Fibroblast of lung (primary cell): Measurements from ENCODE around the gene RHBDF2. TPM values are rescaled to one million over a fixed set of nuclear protein-coding genes. Genes with fewer than 3 reads are reported as not detected.

ENCODE experiments used
- DNase-seq, 2 donors: peaks; one replicate each; pipeline versions ENCODE4 v3.0.0 to v3.0.0-alpha.2; 2010; ENCODE audit warnings: low read depth in 2 of 2
- H2AFZ ChIP-seq: 2 replicates; pipeline ENCODE4 v1.5.1; 2012; ENCODE audit warnings: low read length, control low read depth, inconsistent platforms
- H3K27ac ChIP-seq: 2 replicates; pipeline ENCODE4 v1.5.1; 2011; ENCODE audit warnings: low read length, control low read depth; ENCODE audit not compliant: insufficient read depth
- H3K27me3 ChIP-seq: 2 replicates; pipeline ENCODE4 v1.5.1; 2011; ENCODE audit warnings: mild to moderate bottlenecking, low read length; ENCODE audit not compliant: control insufficient read depth, insufficient read depth
- H3K36me3 ChIP-seq: 2 replicates; pipeline ENCODE4 v1.5.1; 2011; ENCODE audit warnings: low read length; ENCODE audit not compliant: control insufficient read depth, insufficient read depth
- H3K4me1 ChIP-seq: 2 replicates; pipeline ENCODE4 v1.5.1; 2011; ENCODE audit warnings: low read length; ENCODE audit not compliant: control insufficient read depth, insufficient read depth; ENCODE audit errors: extremely low read depth
- H3K4me2 ChIP-seq: 2 replicates; pipeline ENCODE4 v1.5.1; 2011; ENCODE audit warnings: low read length, control low read depth; ENCODE audit not compliant: insufficient read depth; ENCODE audit errors: extremely low read depth
- H3K4me3 ChIP-seq, 4 experiments: fragments of 200-600 bp in 1 of 4; sonication (generic) in 1 of 4; replicated peaks in 1 of 4; 2 replicates each; pipeline ENCODE4 v1.5.1; 2011 to 2016; ENCODE audit warnings: low read length in 4 of 4, low read depth in 3 of 4, mild to moderate bottlenecking in 3 of 4, control low read depth in 2 of 4, inconsistent platforms in 1 of 4, mixed read lengths in 1 of 4; ENCODE audit not compliant: insufficient read depth in 1 of 4; ENCODE audit errors: control extremely low read depth in 1 of 4
- H3K79me2 ChIP-seq: 2 replicates; pipeline ENCODE4 v1.5.1; 2012; ENCODE audit warnings: mild to moderate bottlenecking, low read length, inconsistent platforms; ENCODE audit not compliant: control insufficient read depth, insufficient read depth
- H3K9ac ChIP-seq: 2 replicates; pipeline ENCODE4 v1.5.1; 2011; ENCODE audit warnings: mild to moderate bottlenecking, low read length, control low read depth; ENCODE audit not compliant: insufficient read depth
- H3K9me3 ChIP-seq: 2 replicates; pipeline ENCODE4 v1.5.1; 2012; ENCODE audit warnings: low read depth, low read length; ENCODE audit not compliant: control insufficient read depth, insufficient read depth
- H4K20me1 ChIP-seq: 2 replicates; pipeline ENCODE4 v1.5.1; 2011; ENCODE audit warnings: low read length; ENCODE audit not compliant: control insufficient read depth, insufficient read depth; ENCODE audit errors: extremely low read depth
- EZH2 ChIP-seq: IDR thresholded peaks from 2 replicates; pipeline ENCODE4 v1.5.1; 2012; ENCODE audit warnings: low read length, control low read depth, mild to moderate bottlenecking; ENCODE audit errors: missing control alignments
- polyA plus RNA-seq, 2 donors: library from polyadenylated mRNA; depleted of rRNA in 1 of 2; stranded (reverse) in 1 of 2; unstranded in 1 of 2; fragments of >200 nt; gene quantifications; 2 replicates each; pipeline ENCODE4 v1.2.1, GENCODE V29; 2011 to 2012; ENCODE audit warnings: missing spikeins in 1 of 2
- total RNA-seq: library from RNA; depleted of rRNA; stranded (reverse); fragments of >200 nt; gene quantifications from 2 replicates; pipeline ENCODE4 v1.2.1, GENCODE V29; 2014
- TF ChIP-seq, protein P1 (sequence below), 2 donors: IDR thresholded peaks in 1 of 2; conservative IDR thresholded peaks in 1 of 2; 1 replicate in 1 of 2; 2 replicates in 1 of 2; pipeline ENCODE4 v1.5.1; 2011 to 2012; ENCODE audit warnings: low read length in 2 of 2, control low read depth in 1 of 2, inconsistent platforms in 1 of 2, low read depth in 1 of 2, mild to moderate bottlenecking in 1 of 2

The RHBDF2 gene
- total and polyA plus RNA-seq, 2 donors (not counting 1 experiment from before 2014, with no cell fraction given) = 0.94 to 5.1 TPM

GRCh38 chr17:76441686-76442340 lies 59.4 kb downstream of the RHBDF2 start:
- TF ChIP-seq, protein P1, sequence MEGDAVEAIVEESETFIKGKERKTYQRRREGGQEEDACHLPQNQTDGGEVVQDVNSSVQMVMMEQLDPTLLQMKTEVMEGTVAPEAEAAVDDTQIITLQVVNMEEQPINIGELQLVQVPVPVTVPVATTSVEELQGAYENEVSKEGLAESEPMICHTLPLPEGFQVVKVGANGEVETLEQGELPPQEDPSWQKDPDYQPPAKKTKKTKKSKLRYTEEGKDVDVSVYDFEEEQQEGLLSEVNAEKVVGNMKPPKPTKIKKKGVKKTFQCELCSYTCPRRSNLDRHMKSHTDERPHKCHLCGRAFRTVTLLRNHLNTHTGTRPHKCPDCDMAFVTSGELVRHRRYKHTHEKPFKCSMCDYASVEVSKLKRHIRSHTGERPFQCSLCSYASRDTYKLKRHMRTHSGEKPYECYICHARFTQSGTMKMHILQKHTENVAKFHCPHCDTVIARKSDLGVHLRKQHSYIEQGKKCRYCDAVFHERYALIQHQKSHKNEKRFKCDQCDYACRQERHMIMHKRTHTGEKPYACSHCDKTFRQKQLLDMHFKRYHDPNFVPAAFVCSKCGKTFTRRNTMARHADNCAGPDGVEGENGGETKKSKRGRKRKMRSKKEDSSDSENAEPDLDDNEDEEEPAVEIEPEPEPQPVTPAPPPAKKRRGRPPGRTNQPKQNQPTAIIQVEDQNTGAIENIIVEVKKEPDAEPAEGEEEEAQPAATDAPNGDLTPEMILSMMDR (conservative IDR thresholded peaks at IDR 0.05 in 1 of 2, IDR thresholded peaks at IDR 0.05 in 1 of 2; ENCODE audit: low read depth in 1 of 2, low read length in 2 of 2) = no peak
- TF ChIP-seq EZH2 = no peak
- Histone ChIP-seq H3K27me3 (no peaks in the 10 kb centered on the region), H3K4me3 (no peak overlapping the region), H3K4me2 (no peak overlapping the region), H2AFZ (no peak overlapping the region), H3K27ac (no peak overlapping the region), H3K79me2 (peaks cover 39% of the 10 kb centered on the region), H3K9ac (no peak overlapping the region), H3K9me3 (no peaks in the 10 kb centered on the region), H4K20me1 (no peaks in the 10 kb centered on the region), H3K4me1 (peaks cover 17% of the 10 kb centered on the region), H3K36me3 (no peaks in the 10 kb centered on the region)
- DNase-seq = no peak

DNA sequence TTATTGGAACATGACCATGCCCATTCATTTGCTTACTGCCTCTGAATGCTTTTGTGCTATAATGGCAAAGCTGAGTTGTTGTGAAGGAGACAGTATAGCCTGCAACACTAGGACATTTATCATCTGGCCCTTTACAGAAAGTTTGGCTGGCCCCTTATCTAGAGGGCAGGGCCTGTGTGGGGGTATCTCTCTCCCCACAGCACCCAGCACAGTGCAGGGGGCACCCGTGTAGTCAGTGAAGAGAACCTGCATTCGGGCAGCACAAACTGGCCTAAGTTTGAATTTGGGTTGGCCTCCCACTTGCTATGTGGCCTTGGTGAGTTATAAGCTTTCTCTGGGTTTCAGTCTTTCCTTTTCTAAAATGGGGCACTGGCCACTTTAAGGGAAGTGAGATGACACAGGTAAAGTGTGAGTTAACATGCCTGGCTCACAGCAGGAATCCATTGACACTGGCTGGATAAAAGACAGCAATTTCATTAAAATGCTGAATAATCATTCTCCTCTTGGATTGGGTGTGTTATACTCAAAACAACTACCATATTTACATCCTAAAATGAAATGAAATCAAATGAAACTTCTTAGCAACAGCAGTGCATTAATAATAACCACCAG lies 60.4 kb downstream of the RHBDF2 start:
- Histone ChIP-seq H3K27ac (no peak overlapping the region), H3K79me2 (peaks cover 36% of the 10 kb centered on the region), H3K4me3 (no peak overlapping the region), H4K20me1 (no peaks in the 10 kb centered on the region), H2AFZ (no peak overlapping the region), H3K4me2 (no peak overlapping the region), H3K9ac (no peak overlapping the region), H3K36me3 (no peaks in the 10 kb centered on the region), H3K27me3 (no peaks in the 10 kb centered on the region), H3K9me3 (no peaks in the 10 kb centered on the region), H3K4me1 (peaks cover 12% of the 10 kb centered on the region)
- TF ChIP-seq, protein P1 (conservative IDR thresholded peaks at IDR 0.05 in 1 of 2, IDR thresholded peaks at IDR 0.05 in 1 of 2; ENCODE audit: low read depth in 1 of 2, low read length in 2 of 2) = no peak
- no peak for TF ChIP-seq EZH2
- DNase-seq = no peak

DNA sequence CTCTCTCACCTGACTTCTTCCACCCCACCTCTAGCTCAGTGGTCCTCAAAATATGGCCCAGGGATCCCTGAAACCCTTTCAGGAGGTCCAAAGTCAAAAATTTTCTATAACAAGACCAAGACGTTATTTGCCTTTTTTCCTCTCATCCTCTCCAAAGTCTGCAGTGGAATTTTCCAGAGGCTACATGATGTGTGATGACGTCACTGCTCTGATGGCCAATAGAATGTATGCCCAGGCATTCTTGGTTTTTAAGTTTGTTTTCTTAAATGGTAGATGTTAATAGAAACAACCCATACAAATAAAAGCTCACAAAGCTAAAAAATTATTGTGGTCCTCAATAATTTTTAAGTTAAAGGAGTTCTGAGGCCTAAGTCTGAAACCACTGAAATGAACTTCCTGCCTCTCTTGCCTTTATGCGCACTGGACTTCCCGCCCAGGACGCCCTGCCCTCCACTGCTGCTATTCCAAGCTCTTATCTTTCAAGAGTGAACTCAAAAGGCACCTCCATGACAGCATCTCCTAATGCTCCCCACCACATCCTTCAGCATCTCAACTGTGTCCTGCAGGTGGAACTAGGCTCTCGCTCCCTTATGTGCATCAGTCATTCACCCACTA lies 61.8 kb downstream of the RHBDF2 start:
- H3K4me2 ChIP-seq = no peak overlapping the region
- no peaks in the 10 kb centered on the region for H3K9me3 ChIP-seq
- H3K27me3 ChIP-seq = no peaks in the 10 kb centered on the region
- no peaks in the 10 kb centered on the region for H4K20me1 ChIP-seq
- H3K79me2 ChIP-seq = peaks cover 26% of the 10 kb centered on the region
- no peaks in the 10 kb centered on the region for H3K36me3 ChIP-seq
- no peak overlapping the region for H3K9ac ChIP-seq
- H2AFZ ChIP-seq = no peak overlapping the region
- no peak for DNase-seq
- H3K4me3 ChIP-seq = no peak overlapping the region
- TF ChIP-seq, protein P1 (conservative IDR thresholded peaks at IDR 0.05 in 1 of 2, IDR thresholded peaks at IDR 0.05 in 1 of 2; ENCODE audit: low read depth in 1 of 2, low read length in 2 of 2) = no peak
- TF ChIP-seq EZH2 = no peak
- H3K27ac ChIP-seq = no peak overlapping the region
- H3K4me1 ChIP-seq = no peaks in the 10 kb centered on the region
